GM18520 (cell line): ENCODE data around the gene TOR4A.

Experiments
- ATAC-seq: cut with Tn5 transposase; IDR thresholded peaks from one replicate; pipeline ENCODE4 v1.9.1; 2021; ENCODE audit not compliant: unreplicated experiment

The TOR4A gene

GRCh38 chr9:137269231-137269772, 8.2 kb upstream of the TOR4A start:
- no peak for ATAC-seq

- ATAC-seq, result no peak
These were observed 6.4 kb upstream of the TOR4A start for GRCh38 chr9:137270929-137271695.

GRCh38 chr9:137271696-137272076, 5.8 kb upstream of the TOR4A start:
- ATAC-seq, result no peak

GRCh38 chr9:137272241-137273094, 5.1 kb upstream of the TOR4A start:
- no peak for ATAC-seq

GRCh38 chr9:137273095-137273490, 4.4 kb upstream of the TOR4A start:
- no peak for ATAC-seq

GRCh38 chr9:137273611-137274320, 3.8 kb upstream of the TOR4A start:
- ATAC-seq, result no peak

GRCh38 chr9:137275203-137275587, 2.3 kb upstream of the TOR4A start:
- no peak for ATAC-seq

GRCh38 chr9:137275588-137276472, 1.7 kb upstream of the TOR4A start:
- ATAC-seq, result no peak

GRCh38 chr9:137276473-137277328, 825 bp upstream of the TOR4A start:
- no peak for ATAC-seq

GRCh38 chr9:137278061-137278701, 655 bp downstream of the TOR4A start:
- ATAC-seq, result no peak

- no peak for ATAC-seq
These were observed 1.5 kb downstream of the TOR4A start for GRCh38 chr9:137278721-137279711.

GRCh38 chr9:137279741-137280473, 2.4 kb downstream of the TOR4A start:
- no peak for ATAC-seq

GRCh38 chr9:137280474-137281344, 3.2 kb downstream of the TOR4A start:
- ATAC-seq, result no peak

- no peak for ATAC-seq
These were observed 4.0 kb downstream of the TOR4A start for GRCh38 chr9:137281345-137282116.

- ATAC-seq, result no peak
These were observed 9.5 kb downstream of the TOR4A start for GRCh38 chr9:137286975-137287383.
